Measurements from ENCODE around the gene CYSRT1. TPM values are rescaled to one million over a fixed set of nuclear protein-coding genes. Genes with fewer than 3 reads are reported as not detected.

The CYSRT1 gene
- total RNA-seq, 1 experiment from 2014 or later, result 1.7 TPM

- BruUV-seq (replicated peaks), result no TSS peak
- no peaks in the 10 kb centered on the region for H3K36me3 ChIP-seq (ENCODE audit: control insufficient read depth, insufficient read depth, low read length)
- Mint-ChIP-seq H3K27ac (ENCODE audit: unreplicated experiment) (no peak overlapping the region), H3K4me3 (ENCODE audit: unreplicated experiment) (no peak overlapping the region), H3K27me3 (ENCODE audit: insufficient read depth, unreplicated experiment) (no peaks in the 10 kb centered on the region), H3K9me3 (ENCODE audit: unreplicated experiment) (no peaks in the 10 kb centered on the region), H3K4me1 (ENCODE audit: low read depth, unreplicated experiment) (peaks cover 6% of the 10 kb centered on the region), H3K36me3 (ENCODE audit: insufficient read depth, unreplicated experiment) (peaks cover 27% of the 10 kb centered on the region)
- intact Hi-C loops (cut with micrococcal nuclease; ENCODE audit: unreplicated experiment), result no loop called here
- H3K4me1 ChIP-seq, result peaks cover 25% of the 10 kb centered on the region
- DNase-seq, result no peak
- no peaks in the 10 kb centered on the region for H3K9me3 ChIP-seq
- no peak overlapping the region for H3K4me3 ChIP-seq (ENCODE audit: low read depth, low read length)
- no peak for TF ChIP-seq CTCF (IDR thresholded peaks at IDR 0.05; ENCODE audit: insufficient read depth in 1 of 2, low read depth in 1 of 2, low read length in 1 of 2, severe bottlenecking in 1 of 2, unreplicated experiment in 1 of 2)
- ChIA-PET POLR2A (no interaction called here), CTCF (no interaction called here)
- no peaks in the 10 kb centered on the region for H3K27me3 ChIP-seq (replicated peaks; ENCODE audit: control insufficient read depth, insufficient read depth, low read length)
These were observed 9.6 kb upstream of the CYSRT1 start for GRCh38 chr9:137215196-137215986.

- Mint-ChIP-seq H3K27me3 (ENCODE audit: insufficient read depth, unreplicated experiment) (no peaks in the 10 kb centered on the region), H3K27ac (ENCODE audit: unreplicated experiment) (no peak overlapping the region), H3K4me3 (ENCODE audit: unreplicated experiment) (no peak overlapping the region), H3K36me3 (ENCODE audit: insufficient read depth, unreplicated experiment) (peaks cover 27% of the 10 kb centered on the region), H3K4me1 (ENCODE audit: low read depth, unreplicated experiment) (peaks cover 6% of the 10 kb centered on the region), H3K9me3 (ENCODE audit: unreplicated experiment) (no peaks in the 10 kb centered on the region)
- no peak for TF ChIP-seq CTCF (IDR thresholded peaks at IDR 0.05; ENCODE audit: insufficient read depth in 1 of 2, low read depth in 1 of 2, low read length in 1 of 2, severe bottlenecking in 1 of 2, unreplicated experiment in 1 of 2)
- Histone ChIP-seq H3K9me3 (no peaks in the 10 kb centered on the region), H3K4me1 (peaks cover 25% of the 10 kb centered on the region), H3K4me3 (ENCODE audit: low read depth, low read length) (no peak overlapping the region; the same call in 1 of the 2 replicates), H3K27me3 (replicated peaks; ENCODE audit: control insufficient read depth, insufficient read depth, low read length) (no peaks in the 10 kb centered on the region), H3K36me3 (ENCODE audit: control insufficient read depth, insufficient read depth, low read length) (no peaks in the 10 kb centered on the region)
- CTCF ChIA-PET, result interaction anchor here (1.0 kb wide), 1 partner anchor 20 kb away, joined by 5 read pairs; no protein-coding TSS in a partner anchor
- intact Hi-C loops (cut with micrococcal nuclease; ENCODE audit: unreplicated experiment), result no loop called here
- BruUV-seq (replicated peaks), result no TSS peak
- DNase-seq, result no peak
- POLR2A ChIA-PET, result interaction anchor here (0.5 to 0.8 kb wide), 4 partner anchors 15 to 65 kb away, joined by 3 to 6 read pairs (median 3); partner anchors contain the start of gene TUBB4B
These were observed 8.6 kb upstream of the CYSRT1 start for GRCh38 chr9:137216188-137216965.
